ENCODE results near the gene CACTIN.

DNA sequence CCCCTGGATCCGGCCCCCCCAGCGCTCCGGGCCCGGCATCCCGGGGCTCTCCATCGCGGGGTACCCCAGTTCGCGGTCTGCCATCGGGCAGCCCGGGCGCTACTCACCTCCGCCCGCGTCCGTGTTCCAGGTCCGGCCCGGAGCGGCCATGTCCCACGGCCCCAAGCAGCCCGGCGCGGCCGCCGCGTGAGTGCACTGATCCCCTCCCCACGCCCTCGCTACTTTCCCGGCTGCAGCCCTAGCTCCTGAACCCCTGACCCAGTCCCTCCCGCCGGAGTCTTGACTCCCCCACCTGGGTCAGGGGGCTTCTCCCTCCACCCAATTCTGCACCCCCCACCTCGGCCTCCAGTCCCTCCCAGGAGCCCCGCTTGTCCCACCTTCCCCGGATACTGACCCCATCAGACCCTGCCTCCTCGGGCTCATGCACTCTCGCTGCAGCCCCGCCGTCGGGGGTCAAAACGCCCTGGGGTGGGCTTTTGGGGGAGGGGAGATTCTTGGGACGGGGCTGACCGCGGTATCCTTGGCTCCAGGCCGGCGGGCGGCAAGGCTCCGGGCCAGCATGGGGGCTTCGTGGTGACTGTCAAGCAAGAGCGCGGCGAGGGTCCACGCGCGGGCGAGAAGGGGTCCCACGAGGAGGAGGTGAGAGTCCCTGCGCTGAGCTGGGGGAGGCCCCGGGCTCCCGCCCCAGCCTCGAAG lies 53.3 kb downstream of the CACTIN start:
- TF ChIP-seq, protein P1, sequence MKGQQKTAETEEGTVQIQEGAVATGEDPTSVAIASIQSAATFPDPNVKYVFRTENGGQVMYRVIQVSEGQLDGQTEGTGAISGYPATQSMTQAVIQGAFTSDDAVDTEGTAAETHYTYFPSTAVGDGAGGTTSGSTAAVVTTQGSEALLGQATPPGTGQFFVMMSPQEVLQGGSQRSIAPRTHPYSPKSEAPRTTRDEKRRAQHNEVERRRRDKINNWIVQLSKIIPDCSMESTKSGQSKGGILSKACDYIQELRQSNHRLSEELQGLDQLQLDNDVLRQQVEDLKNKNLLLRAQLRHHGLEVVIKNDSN (IDR thresholded peaks at IDR 0.05; ENCODE audit: borderline replicate concordance, low read depth) = no peak
- TF ChIP-seq, protein P2, sequence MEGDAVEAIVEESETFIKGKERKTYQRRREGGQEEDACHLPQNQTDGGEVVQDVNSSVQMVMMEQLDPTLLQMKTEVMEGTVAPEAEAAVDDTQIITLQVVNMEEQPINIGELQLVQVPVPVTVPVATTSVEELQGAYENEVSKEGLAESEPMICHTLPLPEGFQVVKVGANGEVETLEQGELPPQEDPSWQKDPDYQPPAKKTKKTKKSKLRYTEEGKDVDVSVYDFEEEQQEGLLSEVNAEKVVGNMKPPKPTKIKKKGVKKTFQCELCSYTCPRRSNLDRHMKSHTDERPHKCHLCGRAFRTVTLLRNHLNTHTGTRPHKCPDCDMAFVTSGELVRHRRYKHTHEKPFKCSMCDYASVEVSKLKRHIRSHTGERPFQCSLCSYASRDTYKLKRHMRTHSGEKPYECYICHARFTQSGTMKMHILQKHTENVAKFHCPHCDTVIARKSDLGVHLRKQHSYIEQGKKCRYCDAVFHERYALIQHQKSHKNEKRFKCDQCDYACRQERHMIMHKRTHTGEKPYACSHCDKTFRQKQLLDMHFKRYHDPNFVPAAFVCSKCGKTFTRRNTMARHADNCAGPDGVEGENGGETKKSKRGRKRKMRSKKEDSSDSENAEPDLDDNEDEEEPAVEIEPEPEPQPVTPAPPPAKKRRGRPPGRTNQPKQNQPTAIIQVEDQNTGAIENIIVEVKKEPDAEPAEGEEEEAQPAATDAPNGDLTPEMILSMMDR (IDR thresholded peaks at IDR 0.05) = no peak
- TF ChIP-seq SIN3A (IDR thresholded peaks at IDR 0.05; ENCODE audit: borderline replicate concordance, low read depth, low read length) (no peak), RXRA (IDR thresholded peaks at IDR 0.05; ENCODE audit: borderline replicate concordance, low read depth) (no peak), POLR2AphosphoS5 (IDR thresholded peaks at IDR 0.05; ENCODE audit: low read depth, low read length) (no peak)
- TF ChIP-seq, protein P3, sequence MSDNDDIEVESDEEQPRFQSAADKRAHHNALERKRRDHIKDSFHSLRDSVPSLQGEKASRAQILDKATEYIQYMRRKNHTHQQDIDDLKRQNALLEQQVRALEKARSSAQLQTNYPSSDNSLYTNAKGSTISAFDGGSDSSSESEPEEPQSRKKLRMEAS (IDR thresholded peaks at IDR 0.05; ENCODE audit: low read depth) = no peak
- TF ChIP-seq, protein P4, sequence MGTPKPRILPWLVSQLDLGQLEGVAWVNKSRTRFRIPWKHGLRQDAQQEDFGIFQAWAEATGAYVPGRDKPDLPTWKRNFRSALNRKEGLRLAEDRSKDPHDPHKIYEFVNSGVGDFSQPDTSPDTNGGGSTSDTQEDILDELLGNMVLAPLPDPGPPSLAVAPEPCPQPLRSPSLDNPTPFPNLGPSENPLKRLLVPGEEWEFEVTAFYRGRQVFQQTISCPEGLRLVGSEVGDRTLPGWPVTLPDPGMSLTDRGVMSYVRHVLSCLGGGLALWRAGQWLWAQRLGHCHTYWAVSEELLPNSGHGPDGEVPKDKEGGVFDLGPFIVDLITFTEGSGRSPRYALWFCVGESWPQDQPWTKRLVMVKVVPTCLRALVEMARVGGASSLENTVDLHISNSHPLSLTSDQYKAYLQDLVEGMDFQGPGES (IDR thresholded peaks at IDR 0.05; ENCODE audit: low read depth, low read length) = no peak
- TF ChIP-seq, protein P5, sequence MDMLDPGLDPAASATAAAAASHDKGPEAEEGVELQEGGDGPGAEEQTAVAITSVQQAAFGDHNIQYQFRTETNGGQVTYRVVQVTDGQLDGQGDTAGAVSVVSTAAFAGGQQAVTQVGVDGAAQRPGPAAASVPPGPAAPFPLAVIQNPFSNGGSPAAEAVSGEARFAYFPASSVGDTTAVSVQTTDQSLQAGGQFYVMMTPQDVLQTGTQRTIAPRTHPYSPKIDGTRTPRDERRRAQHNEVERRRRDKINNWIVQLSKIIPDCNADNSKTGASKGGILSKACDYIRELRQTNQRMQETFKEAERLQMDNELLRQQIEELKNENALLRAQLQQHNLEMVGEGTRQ (IDR thresholded peaks at IDR 0.05; ENCODE audit: borderline replicate concordance, low read depth, low read length) = no peak
